Hematopoietic multipotent progenitor cell treated with erythropoietin and hydrocortisone succinate and interleukin-3 and kit ligand, for 17 days (in vitro differentiated cells): Measurements from ENCODE around the gene RALBP1.
A peak's percentile ranks its signal among the peaks of the same experiment; 100 is the strongest.

Experiments
- DNase-seq: peaks from one replicate; pipeline ENCODE4 v3.0.0-alpha.2; 2015; ENCODE audit warnings: low spot score

RALBP1 gene

GRCh38 chr18:9507565-9508088 is 32.3 kb downstream of the RALBP1 start:
- no peak for DNase-seq

DNA sequence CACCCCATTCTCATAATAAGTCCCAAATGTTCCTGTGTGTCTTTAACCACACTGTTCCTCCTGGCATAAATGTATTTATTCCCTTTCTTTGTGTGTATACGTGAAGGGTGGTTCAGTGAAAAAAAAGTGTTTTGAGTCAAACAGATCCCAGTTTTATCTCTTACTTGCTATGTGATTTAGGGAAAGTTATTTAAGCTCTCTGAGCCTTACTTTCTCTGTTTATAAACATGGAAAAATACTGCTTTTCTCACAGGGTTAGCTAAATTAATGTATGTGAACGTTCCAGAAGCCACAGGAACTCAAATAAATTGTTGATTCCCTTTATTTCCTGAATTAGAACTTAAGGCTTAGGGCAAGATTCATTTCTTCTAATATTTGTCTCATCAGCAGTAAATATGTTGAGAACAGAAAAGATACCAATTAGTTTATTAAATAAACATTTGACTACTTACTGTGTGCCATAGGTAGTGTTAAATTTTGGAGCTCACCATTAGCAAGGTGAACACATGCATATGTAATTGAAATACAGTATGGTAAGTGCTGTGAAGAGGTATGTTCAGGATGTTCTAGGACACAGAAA is 33.2 kb downstream of the RALBP1 start:
- DNase-seq = no peak

DNA sequence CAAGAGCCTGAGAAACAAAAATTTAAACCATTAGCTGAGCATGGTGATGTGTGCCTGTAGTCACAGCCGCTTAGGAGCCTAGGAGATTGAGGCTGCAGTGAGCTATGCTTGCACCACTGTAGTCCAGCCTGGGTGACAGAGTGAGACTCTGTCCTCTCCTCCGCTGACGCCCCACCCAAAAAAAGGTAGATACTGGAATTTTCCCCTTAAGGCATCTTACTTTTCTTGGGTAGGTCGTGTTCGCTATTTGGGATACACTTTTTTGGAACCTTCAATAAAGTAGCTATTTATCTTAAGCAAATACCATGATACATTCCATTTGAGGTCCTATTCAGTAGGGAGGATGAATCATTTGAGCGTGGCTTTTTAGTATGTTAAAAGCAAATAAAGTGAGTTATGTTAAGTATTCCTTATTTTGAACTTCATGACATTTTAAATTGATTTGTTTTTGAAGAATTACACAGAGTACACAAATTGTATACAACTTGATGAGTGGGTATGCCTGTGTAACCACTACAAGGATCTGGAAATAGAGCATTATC is 38.7 kb downstream of the RALBP1 start:
- no peak for DNase-seq

DNA sequence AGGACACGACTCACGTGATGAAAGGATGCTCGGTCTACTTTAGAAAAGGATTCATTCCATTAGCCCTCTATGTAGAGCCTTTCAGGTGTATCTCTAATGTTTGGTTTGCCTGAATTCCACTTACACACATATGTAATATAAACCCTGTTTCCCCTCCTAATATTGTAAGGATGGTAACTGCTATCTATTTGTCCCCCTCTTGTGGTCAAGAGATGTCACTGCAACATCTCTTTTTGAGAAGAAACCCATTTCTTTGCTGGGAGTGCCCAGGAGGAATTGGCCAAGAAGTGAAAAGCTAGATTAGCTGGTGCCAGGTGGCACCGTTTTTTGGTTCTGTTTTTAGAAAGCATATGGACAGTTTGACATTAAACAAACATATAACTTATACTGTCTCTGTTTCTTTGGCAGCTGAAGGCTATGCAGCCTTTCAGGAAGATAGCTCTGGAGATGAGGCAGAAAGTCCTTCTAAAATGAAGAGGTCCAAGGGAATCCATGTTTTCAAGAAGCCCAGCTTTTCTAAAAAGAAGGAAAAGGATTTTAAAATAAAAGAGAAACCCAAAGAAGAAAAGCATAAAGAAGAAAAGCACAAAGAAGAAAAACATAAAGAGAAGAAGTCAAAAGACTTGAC is 41.2 kb downstream of the RALBP1 start:
- DNase-seq = peak; percentile 70

DNA sequence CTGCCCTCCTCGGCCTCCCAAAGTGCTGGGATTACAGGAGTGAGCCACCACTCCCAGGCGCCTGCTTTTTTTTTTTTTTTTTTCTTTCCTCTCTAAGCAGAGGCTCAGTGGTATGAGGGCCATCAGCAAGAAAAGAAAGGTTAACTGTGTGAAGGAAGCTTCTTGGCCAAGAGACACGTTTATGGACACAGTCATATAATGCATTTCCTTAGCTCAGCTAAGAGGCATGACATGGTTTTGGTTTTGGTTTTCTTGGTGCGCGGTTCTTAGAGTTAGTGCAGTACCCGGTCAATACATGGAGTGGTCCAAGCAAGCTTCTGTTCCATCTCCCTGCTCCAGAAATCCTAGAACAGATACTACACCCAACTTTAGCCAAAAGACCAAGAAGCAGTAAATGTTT is 42.6 kb downstream of the RALBP1 start:
- DNase-seq = no peak

GRCh38 chr18:9519399-9519798 is 44.1 kb downstream of the RALBP1 start:
- no peak for DNase-seq

DNA sequence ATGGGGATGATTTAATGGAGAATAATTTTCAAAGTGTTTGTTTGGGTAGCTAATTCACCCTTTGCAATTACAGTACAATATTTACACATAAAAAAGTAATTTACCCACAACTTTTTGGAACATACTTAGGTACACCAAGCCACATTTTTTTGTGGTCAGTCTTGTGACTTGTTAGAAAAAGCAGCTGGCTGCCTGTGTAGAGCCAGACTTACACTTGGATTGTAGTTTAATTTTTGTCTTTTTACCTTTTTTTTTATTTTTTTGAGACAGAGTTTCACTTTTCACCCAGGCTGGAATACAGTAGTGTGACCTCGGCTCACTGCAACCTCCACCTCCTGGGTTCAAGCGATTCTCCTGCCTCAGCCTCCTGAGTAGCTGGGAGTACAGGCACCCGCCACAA is 45.4 kb downstream of the RALBP1 start:
- DNase-seq = no peak

- no peak for DNase-seq
These were observed 46.5 kb downstream of the RALBP1 start for GRCh38 chr18:9521770-9522169.

- DNase-seq = no peak
These were observed 47.6 kb downstream of the RALBP1 start for GRCh38 chr18:9522952-9523351.

GRCh38 chr18:9526458-9526857 is 51.1 kb downstream of the RALBP1 start:
- DNase-seq = no peak

DNA sequence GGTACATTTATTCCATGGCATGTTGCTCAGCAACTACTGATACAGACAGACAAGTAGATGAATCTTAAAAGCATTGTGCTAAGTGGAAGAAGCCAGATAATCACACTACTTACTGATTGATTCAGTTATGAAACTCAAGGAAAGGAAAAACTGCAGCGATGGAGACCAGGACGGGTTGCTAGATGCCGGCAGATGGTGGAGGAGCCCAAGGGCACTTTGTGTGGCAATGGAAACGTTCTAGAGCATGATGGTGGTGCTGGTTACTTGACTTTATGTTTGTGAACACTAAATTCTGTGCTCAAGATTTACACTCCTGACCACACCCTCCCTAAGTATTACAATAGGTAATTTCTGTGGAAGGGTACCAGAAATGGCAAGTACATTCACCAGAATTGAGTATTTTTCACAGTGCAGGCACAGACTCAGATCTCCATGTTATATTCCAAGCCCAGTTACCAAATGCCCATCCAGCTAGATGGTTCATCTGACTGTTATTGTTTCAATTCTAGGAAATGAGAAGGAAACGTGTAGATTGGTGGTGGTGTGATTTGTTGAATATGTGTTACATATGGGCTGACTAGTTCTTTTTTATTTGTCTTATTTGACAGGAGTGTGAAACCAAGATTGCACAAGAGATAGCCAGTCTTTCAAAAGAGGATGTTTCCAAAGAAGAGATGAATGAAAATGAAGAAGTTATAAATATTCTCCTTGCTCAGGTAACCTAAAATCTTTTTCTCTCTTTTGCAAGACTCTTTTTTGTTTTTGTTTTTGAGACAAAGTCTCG is 55.1 kb downstream of the RALBP1 start:
- DNase-seq = no peak

- DNase-seq = no peak
These were observed 56.6 kb downstream of the RALBP1 start for GRCh38 chr18:9531791-9532410.

- DNase-seq = no peak
These were observed 59.5 kb downstream of the RALBP1 start for GRCh38 chr18:9534844-9535243.

GRCh38 chr18:9535430-9535991 is 60.2 kb downstream of the RALBP1 start:
- no peak for DNase-seq

GRCh38 chr18:9536354-9537152 is 61.2 kb downstream of the RALBP1 start:
- DNase-seq = no peak

GRCh38 chr18:9537677-9538076 is 62.4 kb downstream of the RALBP1 start:
- no peak for DNase-seq

DNA sequence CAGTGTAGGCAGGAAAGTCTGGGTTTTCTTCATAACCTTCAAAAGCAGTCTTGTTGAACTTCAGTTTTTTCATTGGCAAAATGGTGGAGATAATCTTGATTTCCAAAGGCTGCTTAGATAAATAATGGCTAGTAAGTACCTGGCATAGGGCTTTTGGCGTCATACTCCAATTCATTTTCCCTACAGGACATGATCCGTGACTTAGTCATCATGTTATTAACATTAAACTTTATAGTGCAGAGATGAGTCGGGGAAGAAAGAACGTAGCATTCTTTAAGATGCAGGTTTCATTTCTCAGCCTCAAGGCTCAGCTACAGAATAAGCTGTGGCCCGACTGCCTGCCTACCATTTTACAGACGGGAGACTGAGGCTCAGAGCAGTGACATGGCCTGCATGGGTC is 64.0 kb downstream of the RALBP1 start:
- no peak for DNase-seq

- no peak for DNase-seq
These were observed 64.6 kb downstream of the RALBP1 start for GRCh38 chr18:9539938-9540337.

DNA sequence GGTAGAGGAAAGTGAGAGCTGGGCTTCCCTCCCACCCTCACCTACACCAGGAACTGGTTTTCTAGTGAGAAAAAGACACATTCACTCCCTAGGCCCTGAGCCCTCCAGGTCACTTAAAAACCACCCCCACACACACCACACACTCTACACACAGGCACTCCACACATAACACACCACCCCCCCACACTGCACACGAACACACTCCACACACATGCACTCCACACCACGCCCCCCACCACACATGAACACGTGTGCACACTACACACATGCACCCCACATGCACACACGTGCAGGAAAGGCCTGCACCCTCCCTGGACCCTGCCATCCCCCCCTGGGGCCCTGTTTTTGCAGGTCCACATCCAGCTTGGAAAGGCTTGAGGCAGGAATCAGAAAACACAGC is 67.6 kb downstream of the RALBP1 start:
- DNase-seq = no peak

GRCh38 chr18:9545029-9545428 is 69.7 kb downstream of the RALBP1 start:
- DNase-seq = no peak

GRCh38 chr18:9546468-9546867 is 71.2 kb downstream of the RALBP1 start:
- DNase-seq = no peak
